DND-41 (cell line): ENCODE data around the gene SMAD1.

Experiments used
- ATAC-seq: fragments of 200-7000 bp; cut with Tn5 transposase; 3 replicates; pipeline ENCODE4 v1.9.1; 2021; ENCODE audit warnings: low read depth; ENCODE audit not compliant: insufficient read depth
- DNase-seq: peaks from one replicate; pipeline ENCODE4 v3.0.0-alpha.2; 2020
- H2AFZ ChIP-seq: 2 replicates; pipeline ENCODE4 v1.6.0; 2012; ENCODE audit warnings: low read depth, low read length
- H3K27ac ChIP-seq: 2 replicates; pipeline ENCODE4 v1.5.1; 2012; ENCODE audit warnings: low read length, inconsistent platforms
- H3K27me3 ChIP-seq: fragments of 200-600 bp; sonication (generic); 2 replicates; pipeline ENCODE4 v1.6.0; 2012; ENCODE audit warnings: low read length, mild to moderate bottlenecking, inconsistent platforms; ENCODE audit not compliant: insufficient read depth, poor library complexity
- H3K36me3 ChIP-seq: 2 replicates; pipeline ENCODE4 v1.5.1; 2012; ENCODE audit warnings: low read length, inconsistent platforms; ENCODE audit not compliant: insufficient read depth
- H3K4me1 ChIP-seq: 2 replicates; pipeline ENCODE4 v1.5.1; 2012; ENCODE audit warnings: mild to moderate bottlenecking, low read length; ENCODE audit not compliant: insufficient read depth
- H3K4me2 ChIP-seq: 2 replicates; pipeline ENCODE4 v1.6.0; 2012; ENCODE audit warnings: mild to moderate bottlenecking, moderate library complexity, low read length, inconsistent platforms; ENCODE audit not compliant: insufficient read depth
- H3K4me3 ChIP-seq, 2 experiments: fragments of 200-600 bp in 1 of 2; shearing (Covaris generic) in 1 of 2; 2 replicates each; pipeline ENCODE4 v1.5.1; 2012 to 2016; ENCODE audit warnings: inconsistent platforms in 2 of 2, low read length in 2 of 2, mild to moderate bottlenecking in 2 of 2, low read depth in 1 of 2, moderate library complexity in 1 of 2
- H3K79me2 ChIP-seq: 2 replicates; pipeline ENCODE4 v1.6.0; 2012; ENCODE audit warnings: low read length, inconsistent platforms; ENCODE audit not compliant: insufficient read depth
- H3K9ac ChIP-seq: 2 replicates; pipeline ENCODE4 v1.6.0; 2012; ENCODE audit warnings: low read depth, mild to moderate bottlenecking, inconsistent platforms, low read length, moderate library complexity
- H3K9me3 ChIP-seq: 2 replicates; pipeline ENCODE4 v1.5.1; 2012; ENCODE audit warnings: low read length, moderate library complexity, mild to moderate bottlenecking, inconsistent platforms; ENCODE audit not compliant: insufficient read depth, severe bottlenecking
- H4K20me1 ChIP-seq: 2 replicates; pipeline ENCODE4 v1.6.0; 2012; ENCODE audit warnings: low read length; ENCODE audit not compliant: insufficient read depth
- CTCF ChIP-seq: IDR thresholded peaks from 2 replicates; pipeline ENCODE4 v1.5.1; 2012; ENCODE audit warnings: borderline replicate concordance, low read length, moderate library complexity, mild to moderate bottlenecking; ENCODE audit not compliant: poor library complexity, severe bottlenecking; ENCODE audit errors: extremely low read depth
- EZH2 ChIP-seq: IDR thresholded peaks from 3 replicates; pipeline ENCODE4 v1.6.1; 2012; ENCODE audit warnings: borderline replicate concordance, low read depth, mild to moderate bottlenecking, moderate library complexity, low read length, inconsistent platforms; ENCODE audit not compliant: severe bottlenecking

The SMAD1 gene

GRCh38 chr4:145511913-145512522 lies 30.4 kb downstream of the SMAD1 start:
- no peaks in the 10 kb centered on the region for H4K20me1 ChIP-seq
- H3K4me3 ChIP-seq, result no peak overlapping the region
- no peaks in the 10 kb centered on the region for H3K4me1 ChIP-seq
- no peaks in the 10 kb centered on the region for H3K27me3 ChIP-seq
- no peak overlapping the region for H3K4me2 ChIP-seq
- TF ChIP-seq EZH2 (no peak), CTCF (no peak)
- H3K36me3 ChIP-seq, result no peaks in the 10 kb centered on the region
- H2AFZ ChIP-seq, result no peak overlapping the region
- no peak overlapping the region for H3K27ac ChIP-seq
- no peaks in the 10 kb centered on the region for H3K79me2 ChIP-seq
- no peak overlapping the region for H3K9ac ChIP-seq
- ATAC-seq (no peak), DNase-seq (no peak)
- H3K9me3 ChIP-seq, result peaks cover 6% of the 10 kb centered on the region

- H3K4me3 ChIP-seq, result no peak overlapping the region
Measured at GRCh38 chr4:145513020-145513621, 31.5 kb downstream of the SMAD1 start.

GRCh38 chr4:145520172-145520571 lies 38.5 kb downstream of the SMAD1 start:
- Histone ChIP-seq H3K27ac (no peak overlapping the region), H3K9me3 (no peaks in the 10 kb centered on the region), H3K27me3 (no peaks in the 10 kb centered on the region), H4K20me1 (no peaks in the 10 kb centered on the region), H3K4me1 (no peaks in the 10 kb centered on the region), H3K9ac (no peak overlapping the region), H3K4me2 (no peak overlapping the region), H3K36me3 (no peaks in the 10 kb centered on the region), H3K79me2 (no peaks in the 10 kb centered on the region), H2AFZ (no peak overlapping the region), H3K4me3 (no peak overlapping the region)
- DNase-seq (no peak), ATAC-seq (no peak)
- no peak for TF ChIP-seq CTCF
- TF ChIP-seq EZH2, result no peak

More at GRCh38 chr4:145513020-145513621, 31.5 kb downstream of the SMAD1 start:
- Histone ChIP-seq H3K27ac (no peak overlapping the region), H3K27me3 (no peaks in the 10 kb centered on the region), H3K36me3 (no peaks in the 10 kb centered on the region), H4K20me1 (no peaks in the 10 kb centered on the region), H3K9ac (no peak overlapping the region), H2AFZ (no peak overlapping the region), H3K4me1 (no peaks in the 10 kb centered on the region), H3K9me3 (peaks cover 6% of the 10 kb centered on the region), H3K79me2 (no peaks in the 10 kb centered on the region), H3K4me2 (no peak overlapping the region)
- TF ChIP-seq EZH2 (no peak), CTCF (no peak)
- ATAC-seq (no peak), DNase-seq (no peak)
